HepG2 (cell line): ENCODE data around the gene SLC8B1. TPM values are rescaled to one million over a fixed set of nuclear protein-coding genes. Genes with fewer than 3 reads are reported as not detected.
A peak's percentile ranks its signal among the peaks of the same experiment; 100 is the strongest.

Source experiments
- CEBPG ChIP-seq: IDR thresholded peaks from 2 replicates; pipeline ENCODE4 v1.6.1; 2016
- CHD2 ChIP-seq: IDR thresholded peaks from 2 replicates; pipeline ENCODE4 v1.6.1; 2011; ENCODE audit warnings: low read depth, low read length, improper control_type of control experiment
- GABPA ChIP-seq, 2 experiments: IDR thresholded peaks; 2 replicates each; pipeline ENCODE4 v1.6.1; 2011 to 2016; ENCODE audit warnings: low read depth in 2 of 2, low read length in 1 of 2, missing biosample characterization in 1 of 2, missing genetic modification characterization in 1 of 2
- IRF2 ChIP-seq: IDR thresholded peaks from 2 replicates; pipeline ENCODE4 v1.6.1; 2018; ENCODE audit warnings: missing genetic modification reagents, missing compliant biosample characterization
- KDM2A ChIP-seq: sonication (generic); formaldehyde crosslinking; IDR thresholded peaks from 2 replicates; pipeline ENCODE4 v1.4.0; 2020; ENCODE audit warnings: low read depth, missing genetic modification reagents, borderline replicate concordance
- MIER3 ChIP-seq: IDR thresholded peaks from 2 replicates; pipeline ENCODE4 v1.6.1; 2016; ENCODE audit warnings: missing compliant biosample characterization, borderline replicate concordance
- MTA1 ChIP-seq: sonication (generic); formaldehyde crosslinking; IDR thresholded peaks from 2 replicates; pipeline ENCODE4 v1.4.0; 2020; ENCODE audit warnings: missing genetic modification reagents, mild to moderate bottlenecking, borderline replicate concordance
- NFE2L2 ChIP-seq: fragments of 150-350 bp; IDR thresholded peaks from 2 replicates; pipeline ENCODE4 v1.6.1; 2014; ENCODE audit warnings: low read length
- PAWR ChIP-seq: sonication (generic); formaldehyde crosslinking; IDR thresholded peaks from 2 replicates; pipeline ENCODE4 v1.4.0; 2020; ENCODE audit warnings: missing genetic modification reagents, mild to moderate bottlenecking, borderline replicate concordance
- SUZ12 ChIP-seq: fragments of 150-350 bp; IDR thresholded peaks from 2 replicates; pipeline ENCODE4 v1.6.1; 2014; ENCODE audit warnings: low read depth, low read length
- TAF1 ChIP-seq: sonication (generic); formaldehyde crosslinking; IDR thresholded peaks from 2 replicates; pipeline ENCODE4 v1.4.0; 2020; ENCODE audit warnings: missing genetic modification reagents
- TCF7L2 ChIP-seq: IDR thresholded peaks from 2 replicates; pipeline ENCODE4 v1.6.1; 2011; ENCODE audit warnings: mild to moderate bottlenecking, low read depth, low read length, moderate library complexity
- ZBTB1 ChIP-seq: sonication (generic); formaldehyde crosslinking; IDR thresholded peaks from 2 replicates; pipeline ENCODE4 v1.4.0; 2020; ENCODE audit warnings: missing genetic modification reagents, borderline replicate concordance
- ZFP1 ChIP-seq: IDR thresholded peaks from 2 replicates; pipeline ENCODE4 v1.6.1; 2016
- ZNF10 ChIP-seq: sonication (generic); formaldehyde crosslinking; IDR thresholded peaks from 2 replicates; pipeline ENCODE4 v1.4.0; 2020; ENCODE audit warnings: mild to moderate bottlenecking, low read depth, missing genetic modification reagents, borderline replicate concordance
- ZNF253 ChIP-seq: sonication (generic); formaldehyde crosslinking; IDR thresholded peaks from 2 replicates; pipeline ENCODE4 v1.8.0; 2022; ENCODE audit warnings: mild to moderate bottlenecking, missing genetic modification reagents, borderline replicate concordance
- ZNF317 ChIP-seq: sonication (generic); formaldehyde crosslinking; IDR thresholded peaks from 2 replicates; pipeline ENCODE4 v1.5.0; 2020; ENCODE audit warnings: mild to moderate bottlenecking, missing genetic modification reagents
- ZNF883 ChIP-seq: sonication (generic); formaldehyde crosslinking; IDR thresholded peaks from 2 replicates; pipeline ENCODE4 v1.5.1; 2020; ENCODE audit warnings: mild to moderate bottlenecking, missing genetic modification reagents; ENCODE audit errors: not compliant biosample characterization
- ZNF891 ChIP-seq: sonication (generic); formaldehyde crosslinking; IDR thresholded peaks from 2 replicates; pipeline ENCODE4 v1.5.0; 2020; ENCODE audit warnings: mild to moderate bottlenecking, missing genetic modification reagents
- polyA plus RNA-seq, 8 experiments: library from polyadenylated mRNA; depleted of rRNA in 3 of 8; stranded (reverse) in 7 of 8; unstranded in 1 of 8; fragments of >200 nt; fragmentation: Illumina TruSeq in 4 of 8; extraction: Trizol in 4 of 8; gene quantifications; 2 replicates each; pipeline versions ENCODE4 v1.2.1 to v1.2.3, GENCODE V29; 2011 to 2016; ENCODE audit warnings: low read depth in 4 of 8, missing spikeins in 1 of 8, mixed read lengths in 1 of 8; ENCODE audit not compliant: insufficient read depth in 1 of 8
- total RNA-seq, 5 experiments: library from RNA; depleted of rRNA; stranded (reverse); fragments of >200 nt; fragmentation: Illumina TruSeq; extraction: Trizol; gene quantifications; 2 replicates each; pipeline ENCODE4 v1.2.3, GENCODE V29; 2016; ENCODE audit warnings: low read depth in 1 of 5
- TF ChIP-seq, protein P1 (sequence below): sonication (generic); formaldehyde crosslinking; IDR thresholded peaks from 2 replicates; pipeline ENCODE4 v1.5.1; 2020; ENCODE audit warnings: missing genetic modification reagents, mild to moderate bottlenecking, borderline replicate concordance
- TF ChIP-seq, protein P2 (sequence below): IDR thresholded peaks from 2 replicates; pipeline ENCODE4 v1.6.1; 2012; ENCODE audit warnings: inconsistent platforms
- TF ChIP-seq, protein P3 (sequence below): IDR thresholded peaks from 2 replicates; pipeline ENCODE4 v1.6.1; 2016; ENCODE audit warnings: low read depth, borderline replicate concordance
- TF ChIP-seq, protein P4 (sequence below): sonication (generic); formaldehyde crosslinking; IDR thresholded peaks from 2 replicates; pipeline ENCODE4 v1.4.0; 2020; ENCODE audit warnings: missing genetic modification reagents
- TF ChIP-seq, protein P5 (sequence below): sonication (generic); formaldehyde crosslinking; IDR thresholded peaks from 2 replicates; pipeline ENCODE4 v1.5.1; 2020; ENCODE audit warnings: missing genetic modification reagents, mild to moderate bottlenecking, borderline replicate concordance

SLC8B1 gene
- total and polyA plus RNA-seq, 2 of the 13 experiments (the other 11 are each of a cell fraction or from before 2014, with no cell fraction given) = 6.8 to 8.0 TPM

DNA sequence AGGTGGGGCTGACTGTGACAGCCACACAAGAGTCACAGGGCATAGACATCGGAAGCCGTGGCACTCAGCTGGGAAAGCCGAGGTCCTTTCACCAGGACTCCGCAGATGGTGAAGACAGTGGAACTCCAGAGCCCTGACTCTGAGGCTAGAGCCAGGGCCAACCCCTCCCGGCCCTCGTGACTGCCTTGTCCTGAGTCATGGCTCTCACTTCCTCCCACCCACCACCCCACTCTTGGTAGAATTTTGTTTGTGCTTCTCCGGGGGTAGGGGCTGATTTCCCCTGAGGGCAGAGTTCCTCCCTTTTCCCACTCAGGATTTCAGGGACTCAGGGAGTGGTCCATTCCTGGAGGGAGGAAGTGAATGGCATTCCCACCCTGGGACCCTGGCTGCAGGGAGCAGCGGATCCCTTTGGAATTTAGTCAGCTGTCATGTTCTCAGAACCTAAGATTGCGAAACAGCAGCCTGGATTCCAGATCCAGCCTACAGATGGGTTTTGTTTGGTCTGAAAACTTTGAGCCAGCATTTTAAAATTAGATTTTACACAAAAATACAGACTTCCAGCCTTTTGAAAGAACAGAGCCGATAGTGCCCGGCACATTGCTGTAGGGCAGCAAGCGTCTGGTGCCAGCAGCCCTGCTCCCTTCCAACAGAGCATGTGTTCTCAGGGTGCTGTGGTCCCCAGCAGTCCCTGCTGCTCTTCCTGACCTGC, 62.9 kb downstream of the SLC8B1 start (continued):
- TF ChIP-seq CEBPG = peak; percentile 97
- no peak for TF ChIP-seq IRF2
- TF ChIP-seq PAWR = no peak
- TF ChIP-seq, protein P1, sequence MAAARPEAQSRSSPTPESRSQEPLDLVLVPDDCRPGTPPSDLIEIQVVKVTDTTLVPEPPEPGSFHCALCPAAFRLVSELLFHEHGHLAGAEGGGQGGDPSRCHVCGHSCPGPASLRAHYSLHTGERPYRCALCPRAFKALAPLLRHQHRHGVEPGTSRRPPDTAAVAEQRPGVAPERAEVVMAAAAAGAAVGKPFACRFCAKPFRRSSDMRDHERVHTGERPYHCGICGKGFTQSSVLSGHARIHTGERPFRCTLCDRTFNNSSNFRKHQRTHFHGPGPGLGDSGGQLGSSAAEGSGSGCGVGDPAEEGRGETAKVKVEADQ (CRISPR knock-in tag) = no peak; the same call in 1 of the 2 replicates
- no peak for TF ChIP-seq TCF7L2
- TF ChIP-seq, protein P2, sequence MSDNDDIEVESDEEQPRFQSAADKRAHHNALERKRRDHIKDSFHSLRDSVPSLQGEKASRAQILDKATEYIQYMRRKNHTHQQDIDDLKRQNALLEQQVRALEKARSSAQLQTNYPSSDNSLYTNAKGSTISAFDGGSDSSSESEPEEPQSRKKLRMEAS = no peak
- TF ChIP-seq TAF1 (CRISPR knock-in tag) = no peak
- TF ChIP-seq ZNF891 (CRISPR knock-in tag) = peak; percentile 77; the same call in 1 of the 2 replicates
- peak; percentile 27; the same call in 1 of the 2 replicates for TF ChIP-seq MIER3 (CRISPR knock-in tag)
- TF ChIP-seq KDM2A (CRISPR knock-in tag) = 0 out of 2 replicates have a peak, but pooled peaks have one; percentile 41
- 0 out of 2 replicates have a peak, but pooled peaks have one; percentile 5 for TF ChIP-seq NFE2L2
- no peak for TF ChIP-seq SUZ12
- no peak for TF ChIP-seq ZNF253
- peak; percentile 89 for TF ChIP-seq ZNF317
- TF ChIP-seq, protein P3, sequence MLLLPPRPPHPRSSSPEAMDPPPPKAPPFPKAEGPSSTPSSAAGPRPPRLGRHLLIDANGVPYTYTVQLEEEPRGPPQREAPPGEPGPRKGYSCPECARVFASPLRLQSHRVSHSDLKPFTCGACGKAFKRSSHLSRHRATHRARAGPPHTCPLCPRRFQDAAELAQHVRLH (CRISPR knock-in tag) = no peak
- TF ChIP-seq ZNF10 (CRISPR knock-in tag) = no peak
- TF ChIP-seq ZNF883 = no peak
- TF ChIP-seq, protein P4, sequence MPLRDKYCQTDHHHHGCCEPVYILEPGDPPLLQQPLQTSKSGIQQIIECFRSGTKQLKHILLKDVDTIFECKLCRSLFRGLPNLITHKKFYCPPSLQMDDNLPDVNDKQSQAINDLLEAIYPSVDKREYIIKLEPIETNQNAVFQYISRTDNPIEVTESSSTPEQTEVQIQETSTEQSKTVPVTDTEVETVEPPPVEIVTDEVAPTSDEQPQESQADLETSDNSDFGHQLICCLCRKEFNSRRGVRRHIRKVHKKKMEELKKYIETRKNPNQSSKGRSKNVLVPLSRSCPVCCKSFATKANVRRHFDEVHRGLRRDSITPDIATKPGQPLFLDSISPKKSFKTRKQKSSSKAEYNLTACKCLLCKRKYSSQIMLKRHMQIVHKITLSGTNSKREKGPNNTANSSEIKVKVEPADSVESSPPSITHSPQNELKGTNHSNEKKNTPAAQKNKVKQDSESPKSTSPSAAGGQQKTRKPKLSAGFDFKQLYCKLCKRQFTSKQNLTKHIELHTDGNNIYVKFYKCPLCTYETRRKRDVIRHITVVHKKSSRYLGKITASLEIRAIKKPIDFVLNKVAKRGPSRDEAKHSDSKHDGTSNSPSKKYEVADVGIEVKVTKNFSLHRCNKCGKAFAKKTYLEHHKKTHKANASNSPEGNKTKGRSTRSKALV (CRISPR knock-in tag) = no peak
- no peak for TF ChIP-seq GABPA (IDR thresholded peaks at IDR 0.05; ENCODE audit: low read depth, low read length)
- TF ChIP-seq GABPA (CRISPR knock-in tag; IDR thresholded peaks at IDR 0.05; ENCODE audit: low read depth) = peak; percentile 24; the same call in 1 of the 2 replicates
- TF ChIP-seq ZBTB1 (CRISPR knock-in tag) = no peak
- TF ChIP-seq, protein P5, sequence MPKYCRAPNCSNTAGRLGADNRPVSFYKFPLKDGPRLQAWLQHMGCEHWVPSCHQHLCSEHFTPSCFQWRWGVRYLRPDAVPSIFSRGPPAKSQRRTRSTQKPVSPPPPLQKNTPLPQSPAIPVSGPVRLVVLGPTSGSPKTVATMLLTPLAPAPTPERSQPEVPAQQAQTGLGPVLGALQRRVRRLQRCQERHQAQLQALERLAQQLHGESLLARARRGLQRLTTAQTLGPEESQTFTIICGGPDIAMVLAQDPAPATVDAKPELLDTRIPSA (CRISPR knock-in tag) = no peak
- 0 out of 2 replicates have a peak, but pooled peaks have one; percentile 45 for TF ChIP-seq ZFP1 (CRISPR knock-in tag)
- TF ChIP-seq CHD2 = no peak
- no peak for TF ChIP-seq MTA1
